ENCODE results near the gene SLC24A3.

DNA sequence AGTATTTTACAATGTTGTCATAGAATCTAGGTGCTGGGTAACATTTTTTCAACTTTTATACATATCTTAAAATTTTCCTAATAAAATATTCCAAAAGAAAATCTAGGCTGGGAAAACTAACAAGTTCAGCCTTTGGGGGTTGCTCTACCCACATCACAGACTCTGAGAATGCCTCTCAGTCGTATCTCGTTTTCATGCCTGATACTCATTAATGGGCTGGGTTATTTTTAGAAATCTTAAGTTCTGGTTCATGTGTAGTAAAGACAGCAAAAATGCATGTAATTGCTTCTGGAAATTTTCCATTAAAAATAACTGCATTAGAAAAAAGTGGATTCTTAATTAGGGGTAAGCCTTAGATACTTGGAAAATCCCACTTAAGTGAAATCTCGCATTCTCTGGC is 149.3 kb downstream of the SLC24A3 start:
- TF ChIP-seq RARB (CRISPR knock-in tag; IDR thresholded peaks at IDR 0.05) (no peak), ARNTL (CRISPR knock-in tag; IDR thresholded peaks at IDR 0.05; ENCODE audit: borderline replicate concordance, low read depth) (no peak)
- TF ChIP-seq, protein P1, sequence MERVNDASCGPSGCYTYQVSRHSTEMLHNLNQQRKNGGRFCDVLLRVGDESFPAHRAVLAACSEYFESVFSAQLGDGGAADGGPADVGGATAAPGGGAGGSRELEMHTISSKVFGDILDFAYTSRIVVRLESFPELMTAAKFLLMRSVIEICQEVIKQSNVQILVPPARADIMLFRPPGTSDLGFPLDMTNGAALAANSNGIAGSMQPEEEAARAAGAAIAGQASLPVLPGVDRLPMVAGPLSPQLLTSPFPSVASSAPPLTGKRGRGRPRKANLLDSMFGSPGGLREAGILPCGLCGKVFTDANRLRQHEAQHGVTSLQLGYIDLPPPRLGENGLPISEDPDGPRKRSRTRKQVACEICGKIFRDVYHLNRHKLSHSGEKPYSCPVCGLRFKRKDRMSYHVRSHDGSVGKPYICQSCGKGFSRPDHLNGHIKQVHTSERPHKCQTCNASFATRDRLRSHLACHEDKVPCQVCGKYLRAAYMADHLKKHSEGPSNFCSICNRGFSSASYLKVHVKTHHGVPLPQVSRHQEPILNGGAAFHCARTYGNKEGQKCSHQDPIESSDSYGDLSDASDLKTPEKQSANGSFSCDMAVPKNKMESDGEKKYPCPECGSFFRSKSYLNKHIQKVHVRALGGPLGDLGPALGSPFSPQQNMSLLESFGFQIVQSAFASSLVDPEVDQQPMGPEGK (CRISPR knock-in tag; IDR thresholded peaks at IDR 0.05; ENCODE audit: borderline replicate concordance): no peak
